ENCODE results near the gene CZIB.
A peak's percentile ranks its signal among the peaks of the same experiment; 100 is the strongest.

DNA sequence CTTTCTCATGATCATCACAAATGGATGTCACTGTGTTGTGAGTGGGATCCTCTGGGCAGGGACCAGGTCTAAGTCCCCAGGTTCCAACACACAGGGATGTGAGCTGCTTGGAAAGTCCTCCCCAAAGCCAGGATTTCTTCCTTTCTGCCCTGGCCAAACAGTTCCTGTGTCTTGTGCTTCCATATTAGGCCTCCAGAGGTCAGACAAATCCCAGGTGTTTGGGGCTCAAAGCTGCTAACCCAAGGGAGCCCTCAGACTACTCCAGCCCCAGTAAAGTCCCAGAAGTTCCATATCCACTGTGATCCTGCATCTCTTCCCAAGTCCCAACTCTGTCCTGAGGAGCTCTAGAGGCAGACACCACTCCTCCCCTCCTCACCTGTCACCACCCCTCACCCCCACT lies 45.6 kb upstream of the CZIB start:
- TF ChIP-seq TCF7L2 (IDR thresholded peaks at IDR 0.05; ENCODE audit: low read depth, low read length), result no peak
- TF ChIP-seq, protein P1, sequence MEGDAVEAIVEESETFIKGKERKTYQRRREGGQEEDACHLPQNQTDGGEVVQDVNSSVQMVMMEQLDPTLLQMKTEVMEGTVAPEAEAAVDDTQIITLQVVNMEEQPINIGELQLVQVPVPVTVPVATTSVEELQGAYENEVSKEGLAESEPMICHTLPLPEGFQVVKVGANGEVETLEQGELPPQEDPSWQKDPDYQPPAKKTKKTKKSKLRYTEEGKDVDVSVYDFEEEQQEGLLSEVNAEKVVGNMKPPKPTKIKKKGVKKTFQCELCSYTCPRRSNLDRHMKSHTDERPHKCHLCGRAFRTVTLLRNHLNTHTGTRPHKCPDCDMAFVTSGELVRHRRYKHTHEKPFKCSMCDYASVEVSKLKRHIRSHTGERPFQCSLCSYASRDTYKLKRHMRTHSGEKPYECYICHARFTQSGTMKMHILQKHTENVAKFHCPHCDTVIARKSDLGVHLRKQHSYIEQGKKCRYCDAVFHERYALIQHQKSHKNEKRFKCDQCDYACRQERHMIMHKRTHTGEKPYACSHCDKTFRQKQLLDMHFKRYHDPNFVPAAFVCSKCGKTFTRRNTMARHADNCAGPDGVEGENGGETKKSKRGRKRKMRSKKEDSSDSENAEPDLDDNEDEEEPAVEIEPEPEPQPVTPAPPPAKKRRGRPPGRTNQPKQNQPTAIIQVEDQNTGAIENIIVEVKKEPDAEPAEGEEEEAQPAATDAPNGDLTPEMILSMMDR (IDR thresholded peaks at IDR 0.05), result peak; percentile 70; the same call in 1 of the 2 replicates
- no peak for TF ChIP-seq POLR2AphosphoS5 (IDR thresholded peaks at IDR 0.05; ENCODE audit: low read depth, low read length)
- TF ChIP-seq, protein P2, sequence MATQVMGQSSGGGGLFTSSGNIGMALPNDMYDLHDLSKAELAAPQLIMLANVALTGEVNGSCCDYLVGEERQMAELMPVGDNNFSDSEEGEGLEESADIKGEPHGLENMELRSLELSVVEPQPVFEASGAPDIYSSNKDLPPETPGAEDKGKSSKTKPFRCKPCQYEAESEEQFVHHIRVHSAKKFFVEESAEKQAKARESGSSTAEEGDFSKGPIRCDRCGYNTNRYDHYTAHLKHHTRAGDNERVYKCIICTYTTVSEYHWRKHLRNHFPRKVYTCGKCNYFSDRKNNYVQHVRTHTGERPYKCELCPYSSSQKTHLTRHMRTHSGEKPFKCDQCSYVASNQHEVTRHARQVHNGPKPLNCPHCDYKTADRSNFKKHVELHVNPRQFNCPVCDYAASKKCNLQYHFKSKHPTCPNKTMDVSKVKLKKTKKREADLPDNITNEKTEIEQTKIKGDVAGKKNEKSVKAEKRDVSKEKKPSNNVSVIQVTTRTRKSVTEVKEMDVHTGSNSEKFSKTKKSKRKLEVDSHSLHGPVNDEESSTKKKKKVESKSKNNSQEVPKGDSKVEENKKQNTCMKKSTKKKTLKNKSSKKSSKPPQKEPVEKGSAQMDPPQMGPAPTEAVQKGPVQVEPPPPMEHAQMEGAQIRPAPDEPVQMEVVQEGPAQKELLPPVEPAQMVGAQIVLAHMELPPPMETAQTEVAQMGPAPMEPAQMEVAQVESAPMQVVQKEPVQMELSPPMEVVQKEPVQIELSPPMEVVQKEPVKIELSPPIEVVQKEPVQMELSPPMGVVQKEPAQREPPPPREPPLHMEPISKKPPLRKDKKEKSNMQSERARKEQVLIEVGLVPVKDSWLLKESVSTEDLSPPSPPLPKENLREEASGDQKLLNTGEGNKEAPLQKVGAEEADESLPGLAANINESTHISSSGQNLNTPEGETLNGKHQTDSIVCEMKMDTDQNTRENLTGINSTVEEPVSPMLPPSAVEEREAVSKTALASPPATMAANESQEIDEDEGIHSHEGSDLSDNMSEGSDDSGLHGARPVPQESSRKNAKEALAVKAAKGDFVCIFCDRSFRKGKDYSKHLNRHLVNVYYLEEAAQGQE (IDR thresholded peaks at IDR 0.05; ENCODE audit: insufficient read depth in 1 of 2, low read depth in 2 of 2, low read length in 1 of 2), result no peak
